Measurements from ENCODE around the gene FASTKD3. TPM values are rescaled to one million over a fixed set of nuclear protein-coding genes. Genes with fewer than 3 reads are reported as not detected.
A peak's percentile ranks its signal among the peaks of the same experiment; 100 is the strongest.

Gene FASTKD3
- total and polyA plus RNA-seq, 2 donors from 2014 or later: 11.3 to 15.3 TPM

- TF ChIP-seq, protein P1, sequence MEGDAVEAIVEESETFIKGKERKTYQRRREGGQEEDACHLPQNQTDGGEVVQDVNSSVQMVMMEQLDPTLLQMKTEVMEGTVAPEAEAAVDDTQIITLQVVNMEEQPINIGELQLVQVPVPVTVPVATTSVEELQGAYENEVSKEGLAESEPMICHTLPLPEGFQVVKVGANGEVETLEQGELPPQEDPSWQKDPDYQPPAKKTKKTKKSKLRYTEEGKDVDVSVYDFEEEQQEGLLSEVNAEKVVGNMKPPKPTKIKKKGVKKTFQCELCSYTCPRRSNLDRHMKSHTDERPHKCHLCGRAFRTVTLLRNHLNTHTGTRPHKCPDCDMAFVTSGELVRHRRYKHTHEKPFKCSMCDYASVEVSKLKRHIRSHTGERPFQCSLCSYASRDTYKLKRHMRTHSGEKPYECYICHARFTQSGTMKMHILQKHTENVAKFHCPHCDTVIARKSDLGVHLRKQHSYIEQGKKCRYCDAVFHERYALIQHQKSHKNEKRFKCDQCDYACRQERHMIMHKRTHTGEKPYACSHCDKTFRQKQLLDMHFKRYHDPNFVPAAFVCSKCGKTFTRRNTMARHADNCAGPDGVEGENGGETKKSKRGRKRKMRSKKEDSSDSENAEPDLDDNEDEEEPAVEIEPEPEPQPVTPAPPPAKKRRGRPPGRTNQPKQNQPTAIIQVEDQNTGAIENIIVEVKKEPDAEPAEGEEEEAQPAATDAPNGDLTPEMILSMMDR (IDR thresholded peaks at IDR 0.05; ENCODE audit: borderline replicate concordance, extremely low read depth, insufficient read depth): peak; percentile 92
- intact Hi-C loops (cut with DNase I): no loop called here
- no peak for FAIRE-seq
Measured at GRCh38 chr5:7815892-7816534, 52.8 kb downstream of the FASTKD3 start.

DNA sequence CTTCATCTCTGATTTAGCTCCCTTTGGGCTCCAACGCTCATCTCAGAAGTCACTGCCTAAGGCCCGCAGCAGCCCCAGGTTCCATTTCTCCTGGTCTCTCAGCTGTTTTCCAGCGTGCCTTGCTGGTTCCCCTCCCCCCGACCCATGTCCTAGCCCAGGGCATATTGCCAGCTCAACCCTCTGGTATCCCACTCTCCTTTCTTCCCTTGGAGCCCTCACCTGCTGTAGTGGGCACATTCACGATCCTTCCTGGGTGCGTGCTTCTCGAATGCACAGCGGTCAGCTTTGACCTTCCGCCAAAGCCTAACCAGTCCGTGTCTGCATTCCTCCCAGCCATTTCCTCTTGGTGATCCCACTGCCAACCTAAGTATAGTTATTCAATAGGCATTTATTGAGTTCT is 54.0 kb downstream of the FASTKD3 start:
- TF ChIP-seq, protein P1 (IDR thresholded peaks at IDR 0.05; ENCODE audit: borderline replicate concordance, extremely low read depth, insufficient read depth): no peak
- Histone ChIP-seq H3K9me3 (ENCODE audit: control insufficient read depth in 2 of 3, insufficient read depth in 1 of 3, low read length in 3 of 3) (no peaks in the 10 kb centered on the region), H3K4me3 (ENCODE audit: low read length in 3 of 3) (no peak overlapping the region), H3K36me3 (ENCODE audit: control insufficient read depth in 2 of 3, insufficient read depth in 3 of 3, low read length in 3 of 3) (no peaks in the 10 kb centered on the region), H3K4me1 (ENCODE audit: control insufficient read depth in 2 of 3, insufficient read depth in 2 of 3, low read depth in 1 of 3, low read length in 3 of 3) (no peaks in the 10 kb centered on the region), H3K9ac (ENCODE audit: low read length in 3 of 3) (no peak overlapping the region), H3K27me3 (ENCODE audit: control insufficient read depth, insufficient read depth, low read length) (no peaks in the 10 kb centered on the region), H3K27ac (ENCODE audit: low read depth in 2 of 2, low read length in 2 of 2) (no peak overlapping the region)
- DNase-seq (no peak), FAIRE-seq (no peak)
- intact Hi-C loops (cut with DNase I): no loop called here

More at GRCh38 chr5:7815892-7816534, 52.8 kb downstream of the FASTKD3 start:
- Histone ChIP-seq H3K27ac (ENCODE audit: low read depth in 2 of 2, low read length in 2 of 2) (no peak overlapping the region), H3K4me1 (ENCODE audit: control insufficient read depth in 2 of 3, insufficient read depth in 2 of 3, low read depth in 1 of 3, low read length in 3 of 3) (no peaks in the 10 kb centered on the region), H3K27me3 (ENCODE audit: control insufficient read depth, insufficient read depth, low read length) (no peaks in the 10 kb centered on the region), H3K36me3 (ENCODE audit: control insufficient read depth in 2 of 3, insufficient read depth in 3 of 3, low read length in 3 of 3) (no peaks in the 10 kb centered on the region), H3K4me3 (ENCODE audit: low read length in 3 of 3) (no peak overlapping the region), H3K9ac (ENCODE audit: low read length in 3 of 3) (peak overlapping the region in 1 of 3 donors; percentile 12), H3K9me3 (ENCODE audit: control insufficient read depth in 2 of 3, insufficient read depth in 1 of 3, low read length in 3 of 3) (no peaks in the 10 kb centered on the region)
- peak; percentile 81 to 91 (median 88) for DNase-seq

DNA sequence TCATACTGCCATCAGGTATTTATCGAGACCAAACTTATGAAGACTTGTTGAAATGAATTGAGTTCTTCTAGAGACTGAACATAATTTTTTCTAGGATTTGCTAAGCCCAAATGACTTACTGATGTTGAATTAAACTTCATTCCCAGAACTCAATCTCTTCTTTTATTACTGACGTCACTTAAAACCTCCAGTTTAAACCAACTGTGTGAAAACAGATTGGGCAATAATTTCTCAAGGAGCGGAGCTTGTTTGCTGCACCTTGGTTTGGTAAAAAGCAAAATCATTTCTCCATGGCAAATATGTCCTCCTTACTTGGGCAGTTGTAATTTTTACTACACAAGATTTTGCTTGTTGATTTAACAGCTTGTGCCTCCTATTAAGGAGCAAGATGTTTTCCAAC is 55.3 kb downstream of the FASTKD3 start:
- intact Hi-C loops (cut with DNase I): no loop called here
- H3K27ac ChIP-seq (ENCODE audit: low read depth in 2 of 2, low read length in 2 of 2): no peak overlapping the region
- no peak overlapping the region for H3K9ac ChIP-seq (ENCODE audit: low read length in 3 of 3)
- H3K4me3 ChIP-seq (ENCODE audit: low read length in 3 of 3): no peak overlapping the region
- no peaks in the 10 kb centered on the region for H3K27me3 ChIP-seq (ENCODE audit: control insufficient read depth, insufficient read depth, low read length)
- FAIRE-seq: no peak
- TF ChIP-seq, protein P1 (IDR thresholded peaks at IDR 0.05; ENCODE audit: borderline replicate concordance, extremely low read depth, insufficient read depth): no peak
- no peak for DNase-seq
- no peaks in the 10 kb centered on the region for H3K4me1 ChIP-seq (ENCODE audit: control insufficient read depth in 2 of 3, insufficient read depth in 2 of 3, low read depth in 1 of 3, low read length in 3 of 3)
- no peaks in the 10 kb centered on the region for H3K9me3 ChIP-seq (ENCODE audit: control insufficient read depth in 2 of 3, insufficient read depth in 1 of 3, low read length in 3 of 3)
- no peaks in the 10 kb centered on the region for H3K36me3 ChIP-seq (ENCODE audit: control insufficient read depth in 2 of 3, insufficient read depth in 3 of 3, low read length in 3 of 3)

DNA sequence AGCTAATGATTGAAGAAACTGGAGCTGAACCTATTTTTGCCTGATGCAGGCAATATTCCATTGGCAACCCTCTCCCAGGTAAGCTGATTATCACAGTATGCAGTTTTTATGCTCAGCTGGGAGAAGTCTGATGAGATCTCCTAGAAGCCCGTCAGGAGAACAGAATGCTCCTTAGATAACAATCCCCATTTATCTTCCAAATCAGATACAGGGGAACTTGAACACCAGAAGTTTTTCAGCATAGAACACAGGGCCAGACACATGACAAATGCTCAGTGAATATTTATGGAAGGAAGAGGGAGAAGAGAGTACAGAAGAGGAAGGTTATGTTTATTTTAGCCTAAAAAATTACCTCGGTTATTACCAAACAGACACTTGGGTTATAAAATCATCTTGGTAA is 55.8 kb downstream of the FASTKD3 start:
- Histone ChIP-seq H3K9ac (ENCODE audit: low read length in 3 of 3) (no peak overlapping the region), H3K4me3 (ENCODE audit: low read length in 3 of 3) (no peak overlapping the region), H3K4me1 (ENCODE audit: control insufficient read depth in 2 of 3, insufficient read depth in 2 of 3, low read depth in 1 of 3, low read length in 3 of 3) (no peaks in the 10 kb centered on the region), H3K27ac (ENCODE audit: low read depth in 2 of 2, low read length in 2 of 2) (no peak overlapping the region), H3K27me3 (ENCODE audit: control insufficient read depth, insufficient read depth, low read length) (no peaks in the 10 kb centered on the region), H3K36me3 (ENCODE audit: control insufficient read depth in 2 of 3, insufficient read depth in 3 of 3, low read length in 3 of 3) (no peaks in the 10 kb centered on the region), H3K9me3 (ENCODE audit: control insufficient read depth in 2 of 3, insufficient read depth in 1 of 3, low read length in 3 of 3) (no peaks in the 10 kb centered on the region)
- intact Hi-C loops (cut with DNase I): no loop called here
- no peak for FAIRE-seq
- no peak for DNase-seq
- TF ChIP-seq, protein P1 (IDR thresholded peaks at IDR 0.05; ENCODE audit: borderline replicate concordance, extremely low read depth, insufficient read depth): no peak
